ENCODE results near the gene GABARAP. TPM values are rescaled to one million over a fixed set of nuclear protein-coding genes. Genes with fewer than 3 reads are reported as not detected.

Gene GABARAP
- total RNA-seq, 2 donors from 2014 or later: 264 to 317 TPM

DNA sequence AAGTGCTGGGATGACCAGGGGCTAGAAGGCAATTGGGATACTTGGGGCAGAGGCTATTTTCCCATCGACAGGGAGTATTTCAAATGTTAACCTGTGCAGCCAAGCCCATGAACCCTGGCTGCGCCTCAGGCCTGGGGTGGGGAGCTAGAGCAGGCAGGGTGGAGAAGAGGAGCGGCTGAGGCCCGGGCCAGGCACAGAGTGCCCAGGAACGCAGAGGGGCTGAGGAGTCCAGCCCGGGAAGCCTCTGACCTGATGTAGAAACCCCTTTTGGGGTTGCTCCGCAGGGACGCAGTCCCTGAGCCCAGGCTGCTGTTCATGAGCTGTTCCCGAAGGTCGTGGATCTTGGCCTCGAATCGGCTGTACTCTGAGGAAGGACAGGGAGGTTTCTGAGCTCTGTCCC lies 46.3 kb downstream of the GABARAP start:
- H3K4me3 Mint-ChIP-seq: no peak overlapping the region
- WGBS, 2 experiments (ENCODE audit: insufficient coverage in 1 of 2, insufficient read length in 1 of 2): 91 to 97% methylated on average over 11 to 12 of the region's 12 CpGs

DNA sequence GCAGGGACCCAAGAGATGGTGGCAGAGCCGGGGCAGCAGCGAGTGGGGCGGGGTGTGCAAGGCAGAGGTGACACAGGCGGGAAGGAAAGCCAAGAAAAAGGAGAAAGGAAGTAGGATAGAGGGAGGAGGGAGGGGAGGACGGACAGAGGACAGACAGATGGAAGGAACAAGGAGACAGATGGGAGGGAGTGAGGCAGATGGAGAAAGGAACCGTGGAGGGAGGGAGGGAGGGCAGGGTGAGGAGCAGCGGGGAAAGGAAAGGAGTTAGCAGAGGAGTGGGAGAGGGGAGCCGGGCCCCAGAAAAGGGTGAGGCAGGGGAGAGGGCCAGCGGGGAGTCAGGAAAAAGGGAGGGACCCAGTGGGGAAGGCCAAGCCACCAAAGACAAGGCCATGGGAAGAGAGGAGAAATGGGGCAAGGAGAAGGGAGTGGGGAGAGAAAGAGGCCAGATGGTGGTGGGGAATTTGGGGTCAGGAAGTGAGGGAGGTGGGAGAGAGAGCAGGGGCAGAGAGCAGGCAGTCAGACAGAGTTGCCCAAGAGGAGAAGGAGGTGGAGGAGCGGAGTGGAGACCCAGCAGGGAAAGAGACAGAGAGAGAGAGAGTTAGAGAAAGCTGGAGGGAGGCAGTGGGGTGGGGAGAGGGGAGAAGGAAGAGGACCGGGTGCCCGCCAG lies 49.8 kb downstream of the GABARAP start:
- Mint-ChIP-seq H3K9me3 (no peaks in the 10 kb centered on the region), H3K27me3 (ENCODE audit: insufficient read depth) (no peaks in the 10 kb centered on the region), H3K4me1 (no peaks in the 10 kb centered on the region), H3K4me3 (no peak overlapping the region), H3K36me3 (ENCODE audit: low read depth) (peaks cover 42% of the 10 kb centered on the region), H3K27ac (no peak overlapping the region)
- Histone ChIP-seq H3K27me3 (ENCODE audit: control insufficient read depth, insufficient read depth, low read length, poor library complexity, severe bottlenecking) (no peaks in the 10 kb centered on the region), H3K9ac (ENCODE audit: extremely low read depth, low read length, poor library complexity, severe bottlenecking) (no peak overlapping the region), H3K27ac (ENCODE audit: low read depth, low read length) (peak overlapping the region; percentile 47), H3K4me1 (ENCODE audit: control insufficient read depth, insufficient read depth, low read length) (peaks cover 2% of the 10 kb centered on the region), H3K9me3 (ENCODE audit: control insufficient read depth, low read length) (no peaks in the 10 kb centered on the region), H3K36me3 (ENCODE audit: control insufficient read depth, insufficient read depth, low read length) (peaks cover 17% of the 10 kb centered on the region), H3K4me3 (ENCODE audit: low read length) (no peak overlapping the region)
- WGBS, 2 experiments (ENCODE audit: insufficient coverage in 1 of 2, insufficient read length in 1 of 2): 89 to 92% methylated on average over 12 of the region's 12 CpGs
- peak; percentile 46 for DNase-seq
- TF ChIP-seq, protein P1, sequence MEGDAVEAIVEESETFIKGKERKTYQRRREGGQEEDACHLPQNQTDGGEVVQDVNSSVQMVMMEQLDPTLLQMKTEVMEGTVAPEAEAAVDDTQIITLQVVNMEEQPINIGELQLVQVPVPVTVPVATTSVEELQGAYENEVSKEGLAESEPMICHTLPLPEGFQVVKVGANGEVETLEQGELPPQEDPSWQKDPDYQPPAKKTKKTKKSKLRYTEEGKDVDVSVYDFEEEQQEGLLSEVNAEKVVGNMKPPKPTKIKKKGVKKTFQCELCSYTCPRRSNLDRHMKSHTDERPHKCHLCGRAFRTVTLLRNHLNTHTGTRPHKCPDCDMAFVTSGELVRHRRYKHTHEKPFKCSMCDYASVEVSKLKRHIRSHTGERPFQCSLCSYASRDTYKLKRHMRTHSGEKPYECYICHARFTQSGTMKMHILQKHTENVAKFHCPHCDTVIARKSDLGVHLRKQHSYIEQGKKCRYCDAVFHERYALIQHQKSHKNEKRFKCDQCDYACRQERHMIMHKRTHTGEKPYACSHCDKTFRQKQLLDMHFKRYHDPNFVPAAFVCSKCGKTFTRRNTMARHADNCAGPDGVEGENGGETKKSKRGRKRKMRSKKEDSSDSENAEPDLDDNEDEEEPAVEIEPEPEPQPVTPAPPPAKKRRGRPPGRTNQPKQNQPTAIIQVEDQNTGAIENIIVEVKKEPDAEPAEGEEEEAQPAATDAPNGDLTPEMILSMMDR (conservative IDR thresholded peaks at IDR 0.05): no peak

More for the DNA sequence above, 46.3 kb downstream of the GABARAP start:
- Histone ChIP-seq H3K36me3 (ENCODE audit: control insufficient read depth, insufficient read depth, low read length) (peaks cover 23% of the 10 kb centered on the region), H3K27me3 (ENCODE audit: control insufficient read depth, insufficient read depth, low read length, poor library complexity, severe bottlenecking) (no peaks in the 10 kb centered on the region), H3K9ac (ENCODE audit: extremely low read depth, low read length, poor library complexity, severe bottlenecking) (no peak overlapping the region), H3K9me3 (ENCODE audit: control insufficient read depth, low read length) (no peaks in the 10 kb centered on the region), H3K4me3 (ENCODE audit: low read length) (no peak overlapping the region), H3K27ac (ENCODE audit: low read depth, low read length) (no peak overlapping the region), H3K4me1 (ENCODE audit: control insufficient read depth, insufficient read depth, low read length) (peaks cover 2% of the 10 kb centered on the region)
- Mint-ChIP-seq H3K9me3 (no peaks in the 10 kb centered on the region), H3K4me1 (no peaks in the 10 kb centered on the region), H3K27me3 (ENCODE audit: insufficient read depth) (no peaks in the 10 kb centered on the region), H3K27ac (no peak overlapping the region), H3K36me3 (ENCODE audit: low read depth) (peaks cover 40% of the 10 kb centered on the region)
- TF ChIP-seq, protein P1 (conservative IDR thresholded peaks at IDR 0.05): no peak
- no peak for DNase-seq

DNA sequence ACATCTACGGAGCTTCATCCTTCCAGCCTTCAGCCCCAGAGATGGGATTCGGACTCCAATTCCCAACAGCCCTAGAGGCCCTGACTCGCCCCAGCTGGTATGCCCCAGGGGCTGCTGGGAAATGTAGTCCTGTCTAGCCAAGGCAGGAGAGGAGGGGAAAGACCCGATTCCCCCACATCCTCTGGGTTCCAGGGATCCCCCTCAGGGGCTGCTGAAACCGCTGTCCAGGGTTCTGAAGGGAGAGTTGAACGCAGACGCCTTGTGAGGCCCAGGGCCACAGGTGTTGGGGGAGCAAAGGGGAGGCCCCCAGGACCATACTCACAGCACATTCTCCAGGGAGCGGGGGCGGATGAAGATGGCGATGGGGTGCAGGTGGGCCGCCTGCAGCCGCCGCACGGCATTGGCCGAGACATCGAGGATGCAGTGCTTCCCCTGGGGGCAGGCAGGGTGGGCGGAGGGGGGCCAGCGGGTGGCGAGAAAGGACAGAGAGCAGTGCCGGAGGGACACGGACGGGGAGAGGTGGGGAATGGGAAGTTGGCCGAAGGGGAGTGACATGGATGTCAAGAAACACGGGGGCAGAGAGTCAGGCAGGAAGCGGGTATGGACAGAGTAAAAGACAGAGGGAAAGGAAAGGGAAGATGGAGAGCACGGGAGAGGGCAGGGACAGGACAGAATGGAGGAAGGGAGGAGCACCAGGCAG lies 50.5 kb downstream of the GABARAP start:
- Histone ChIP-seq H3K36me3 (ENCODE audit: control insufficient read depth, insufficient read depth, low read length) (peaks cover 13% of the 10 kb centered on the region), H3K4me3 (ENCODE audit: low read length) (no peak overlapping the region), H3K4me1 (ENCODE audit: control insufficient read depth, insufficient read depth, low read length) (peaks cover 2% of the 10 kb centered on the region), H3K27ac (ENCODE audit: low read depth, low read length) (peak overlapping the region; percentile 38), H3K27me3 (ENCODE audit: control insufficient read depth, insufficient read depth, low read length, poor library complexity, severe bottlenecking) (no peaks in the 10 kb centered on the region), H3K9ac (ENCODE audit: extremely low read depth, low read length, poor library complexity, severe bottlenecking) (no peak overlapping the region), H3K9me3 (ENCODE audit: control insufficient read depth, low read length) (no peaks in the 10 kb centered on the region)
- TF ChIP-seq, protein P1 (conservative IDR thresholded peaks at IDR 0.05): no peak
- peak; percentile 97 for DNase-seq
- Mint-ChIP-seq H3K9me3 (no peaks in the 10 kb centered on the region), H3K4me3 (no peak overlapping the region), H3K27me3 (ENCODE audit: insufficient read depth) (no peaks in the 10 kb centered on the region), H3K4me1 (no peaks in the 10 kb centered on the region), H3K27ac (no peak overlapping the region), H3K36me3 (ENCODE audit: low read depth) (peaks cover 36% of the 10 kb centered on the region)
- 86 to 88% methylated on average over 22 to 26 of the region's 26 CpGs for WGBS, 2 experiments (ENCODE audit: insufficient coverage in 1 of 2, insufficient read length in 1 of 2)

Data from endodermal cell (in vitro differentiated cells).